HG02588 (cell line): ENCODE data around the gene ITPR2.
"Not testable (repeated sequence)": the region's sequence is repeated elsewhere in the genome, so short reads cannot be mapped to it uniquely, and the experiment has no call there.

ENCODE experiments used
- ATAC-seq: cut with Tn5 transposase; IDR thresholded peaks from one replicate; pipeline ENCODE4 v1.9.1; 2021; ENCODE audit warnings: mild to moderate bottlenecking, moderate library complexity; ENCODE audit not compliant: unreplicated experiment

The ITPR2 gene

DNA sequence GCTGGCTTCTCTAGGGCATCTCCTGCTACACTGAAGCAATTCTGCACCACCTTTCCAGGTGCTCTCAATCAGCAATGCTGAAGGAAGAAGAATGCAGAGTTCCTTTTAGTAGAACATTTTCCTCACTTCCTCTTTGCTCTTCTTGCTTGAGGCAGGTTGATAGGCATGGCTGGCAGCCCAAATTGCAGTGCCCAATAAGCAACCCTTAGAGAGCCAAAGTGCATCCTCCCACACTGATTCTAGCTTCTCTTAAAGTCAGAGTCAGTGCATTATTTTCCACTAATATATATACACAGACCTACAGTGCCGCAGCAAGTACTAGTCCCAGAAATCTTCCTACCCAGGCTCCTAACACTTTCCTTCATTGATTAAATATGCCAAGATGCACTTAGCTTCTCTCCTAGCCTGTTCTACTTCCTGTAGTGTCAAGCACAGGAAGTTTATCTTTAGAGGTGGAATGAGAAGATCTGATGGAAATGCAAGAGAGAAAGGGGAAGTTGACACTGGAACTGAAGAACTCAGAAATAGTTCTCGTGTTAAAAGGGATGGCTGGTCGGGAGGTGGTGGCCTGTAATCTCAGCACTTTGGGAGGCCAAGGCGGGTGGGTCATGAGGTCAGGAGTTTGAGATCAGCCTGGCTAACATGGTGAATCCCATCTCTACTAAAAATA lies 504.9 kb downstream of the ITPR2 start:
- peak; percentile 58 for ATAC-seq

DNA sequence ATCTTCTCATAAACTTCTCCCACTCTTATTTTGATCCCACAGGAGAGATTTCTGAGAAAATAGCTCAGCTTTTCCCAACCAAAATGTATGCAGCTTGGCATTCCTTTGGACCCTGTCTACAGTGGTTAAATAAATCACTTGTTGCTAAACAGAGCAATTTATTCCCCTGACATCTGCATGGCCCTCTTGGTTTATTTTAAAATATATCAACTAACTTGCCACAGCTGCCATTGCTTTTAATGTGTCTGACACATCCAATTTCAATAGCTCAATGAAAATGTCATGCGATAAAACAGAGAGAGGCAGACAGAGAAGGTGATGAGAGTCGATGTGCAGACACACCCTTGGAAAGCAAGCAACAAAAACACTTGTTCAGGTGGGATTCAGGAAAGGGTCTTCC lies 509.3 kb downstream of the ITPR2 start:
- ATAC-seq: no peak

DNA sequence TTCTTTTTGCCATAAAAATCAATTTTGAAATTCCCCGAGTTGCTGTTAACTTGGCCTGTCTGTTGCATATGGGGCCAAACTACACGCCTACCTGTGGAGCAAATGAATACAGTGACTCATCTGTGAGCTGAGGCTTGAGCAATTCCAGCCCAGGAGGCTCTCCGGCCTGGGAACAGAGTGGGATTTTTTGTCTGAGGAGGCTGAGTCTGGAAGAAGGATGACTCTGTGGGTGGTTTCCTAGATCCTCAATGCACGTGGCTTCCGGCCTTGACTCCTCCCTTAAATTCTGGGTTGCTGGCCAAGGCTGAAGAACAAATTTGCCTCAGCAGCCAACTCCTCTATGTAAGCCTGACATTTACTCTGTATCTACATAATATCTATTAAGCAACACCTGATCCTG lies 513.5 kb downstream of the ITPR2 start:
- ATAC-seq: no peak

DNA sequence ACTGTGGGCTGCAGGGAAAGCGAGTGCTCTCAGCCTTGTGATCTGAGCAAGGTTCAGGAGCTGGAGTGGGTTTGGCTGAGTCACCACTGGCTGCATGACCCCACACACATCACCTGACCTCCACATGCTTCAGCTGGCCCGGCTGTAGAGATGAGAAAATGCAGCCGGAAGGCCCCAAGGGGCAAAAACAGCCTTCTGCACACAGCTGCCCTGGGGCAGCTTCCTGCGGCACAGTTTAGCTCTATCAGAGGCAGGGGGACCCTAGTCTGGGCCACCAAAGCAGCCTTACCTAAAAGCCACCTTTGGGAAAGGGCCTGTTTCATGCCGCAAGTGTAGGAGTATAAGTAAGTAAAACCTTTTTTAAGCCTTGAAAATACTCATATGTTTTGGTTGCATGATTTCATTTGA lies 514.3 kb downstream of the ITPR2 start:
- ATAC-seq: peak; percentile 93

DNA sequence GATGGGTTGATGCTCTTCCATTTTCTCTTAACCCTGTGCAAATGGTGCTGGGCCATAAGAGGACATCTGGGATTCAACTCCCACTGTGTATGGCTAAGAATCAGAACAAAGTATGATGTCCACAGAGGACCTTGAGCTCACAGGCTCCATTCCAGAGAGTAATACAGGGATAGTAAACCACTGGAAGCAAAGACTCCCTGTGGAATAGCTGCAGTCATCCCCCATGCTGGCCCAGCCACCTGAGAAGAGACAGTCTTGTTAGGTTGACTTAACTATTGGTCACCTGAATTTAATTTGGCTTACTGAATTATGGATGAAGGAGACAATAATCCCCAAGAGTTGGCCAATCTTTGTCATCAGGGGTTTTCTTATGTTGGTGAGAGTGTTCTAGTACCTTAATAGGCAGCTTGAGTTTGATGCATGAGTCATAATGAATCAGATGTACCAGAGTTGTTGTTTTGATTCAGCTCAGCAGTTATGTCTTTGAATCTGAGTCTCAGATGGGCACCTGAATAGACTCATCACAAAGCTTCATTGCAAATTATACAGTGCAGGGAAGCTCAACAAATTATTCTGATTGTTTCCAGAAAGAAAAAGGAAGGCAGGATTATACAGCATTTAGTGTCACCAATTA lies 514.9 kb downstream of the ITPR2 start:
- peak; percentile 48 for ATAC-seq

DNA sequence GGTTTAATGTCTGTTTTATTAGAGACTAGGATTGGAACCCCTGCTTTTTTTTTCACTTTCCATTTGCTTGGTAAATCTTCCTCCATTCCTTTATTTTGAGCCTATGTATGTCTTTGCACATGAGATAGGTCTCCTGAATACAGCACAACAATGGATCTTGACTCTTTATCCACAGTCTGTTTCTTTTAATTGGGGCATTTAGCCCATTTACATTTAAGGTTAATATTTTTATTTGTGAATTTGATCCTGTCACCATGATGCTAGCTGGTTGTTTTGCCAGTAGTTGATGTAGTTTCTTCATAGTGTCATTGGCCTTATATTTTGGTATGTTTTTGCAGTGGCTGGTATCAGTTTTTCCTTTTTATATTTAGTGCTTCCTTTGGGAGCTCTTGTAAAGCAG lies 518.9 kb downstream of the ITPR2 start:
- not testable (repeated sequence) for ATAC-seq

DNA sequence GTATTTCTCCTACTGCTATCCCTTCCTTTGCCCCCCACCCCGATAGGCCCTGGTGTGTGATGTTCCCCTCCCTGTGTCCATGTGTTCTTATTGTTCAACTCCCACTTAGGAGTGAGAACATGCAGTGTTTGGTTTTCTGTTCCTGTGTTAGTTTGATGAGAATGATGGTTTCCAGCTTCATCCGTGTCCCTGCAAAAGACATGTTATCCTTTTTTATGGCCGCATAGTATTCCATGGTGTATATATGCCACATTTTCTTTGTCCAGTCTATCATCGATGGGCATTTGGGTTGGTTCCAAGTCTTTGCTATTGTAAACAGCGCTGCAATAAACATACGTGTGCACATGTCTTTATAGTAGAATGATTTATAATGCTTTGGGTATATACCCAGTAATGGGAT lies 522.5 kb downstream of the ITPR2 start:
- not testable (repeated sequence) for ATAC-seq

DNA sequence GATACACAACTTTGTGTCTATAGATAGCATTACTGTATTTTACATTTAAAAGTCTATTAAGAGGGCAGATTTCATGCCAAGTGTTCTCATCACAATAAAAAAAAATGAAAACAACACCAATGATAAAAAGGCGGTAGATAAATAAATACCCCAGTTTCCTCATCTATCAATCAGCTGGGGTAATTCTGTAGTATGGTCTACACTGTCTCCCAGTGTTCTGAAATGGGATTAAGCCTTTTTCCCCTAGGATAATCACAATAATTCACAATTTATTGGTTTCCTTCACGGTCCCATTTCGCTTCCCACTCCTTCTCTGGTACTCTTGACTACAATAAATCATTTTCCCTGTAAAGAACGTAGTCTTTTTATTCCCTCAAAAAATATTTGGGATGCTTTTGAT lies 523.4 kb downstream of the ITPR2 start:
- no peak for ATAC-seq

DNA sequence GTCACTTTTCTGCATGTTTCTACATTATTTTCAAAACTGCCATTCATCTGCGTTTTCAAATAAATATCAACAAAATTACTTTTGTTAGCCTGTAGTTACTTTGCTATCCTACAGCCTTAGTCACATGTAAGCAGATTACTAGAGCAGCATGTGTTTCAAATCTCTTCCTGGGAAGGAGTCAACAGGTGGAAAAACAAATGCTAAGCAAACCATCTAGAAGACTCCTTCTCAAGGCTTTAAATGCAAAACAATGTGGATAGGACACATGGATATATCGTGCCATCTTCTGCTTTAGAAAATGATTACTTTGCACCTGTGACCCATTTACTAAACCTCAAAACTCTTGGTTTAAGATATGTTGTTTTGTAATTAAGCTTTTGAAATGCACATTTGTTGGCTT lies 528.7 kb downstream of the ITPR2 start:
- no peak for ATAC-seq

DNA sequence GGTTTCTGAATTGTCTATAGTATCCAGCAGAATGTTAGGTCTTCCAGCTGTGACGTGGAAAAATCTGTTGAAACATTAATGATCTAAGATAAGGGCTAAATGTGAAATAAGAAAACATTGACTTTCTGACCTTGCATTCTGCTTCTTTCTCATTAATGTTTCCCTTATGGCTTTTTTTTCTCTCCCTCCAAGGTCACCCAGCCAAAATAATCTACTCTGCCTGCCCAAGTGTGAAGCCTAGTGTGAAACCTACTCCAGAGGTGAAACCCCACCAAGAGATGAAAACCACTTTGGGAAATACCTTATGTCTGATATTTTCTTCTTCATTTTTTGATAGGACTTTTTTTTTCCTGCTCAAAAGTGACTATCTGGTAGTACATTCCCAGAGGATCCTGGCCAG lies 529.6 kb downstream of the ITPR2 start:
- ATAC-seq: no peak

DNA sequence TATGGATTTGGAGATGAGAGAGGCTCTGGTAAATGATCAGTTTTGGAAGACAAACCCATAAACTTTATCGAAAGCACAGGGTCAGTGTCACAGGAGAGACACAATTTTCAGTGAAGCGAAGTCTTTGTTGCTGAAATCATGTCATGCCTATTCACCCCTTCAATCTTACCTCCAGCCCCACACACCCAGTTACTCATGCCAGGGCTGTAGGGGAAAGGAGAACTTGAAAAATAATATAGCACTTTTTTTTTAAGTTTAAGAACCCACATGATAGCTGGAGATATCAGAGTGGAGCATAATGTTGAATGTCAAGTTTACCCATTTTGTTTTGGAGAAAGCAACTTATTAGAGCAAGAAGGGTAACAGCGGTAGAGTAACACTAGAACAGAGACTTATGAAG lies 530.2 kb downstream of the ITPR2 start:
- ATAC-seq: no peak

DNA sequence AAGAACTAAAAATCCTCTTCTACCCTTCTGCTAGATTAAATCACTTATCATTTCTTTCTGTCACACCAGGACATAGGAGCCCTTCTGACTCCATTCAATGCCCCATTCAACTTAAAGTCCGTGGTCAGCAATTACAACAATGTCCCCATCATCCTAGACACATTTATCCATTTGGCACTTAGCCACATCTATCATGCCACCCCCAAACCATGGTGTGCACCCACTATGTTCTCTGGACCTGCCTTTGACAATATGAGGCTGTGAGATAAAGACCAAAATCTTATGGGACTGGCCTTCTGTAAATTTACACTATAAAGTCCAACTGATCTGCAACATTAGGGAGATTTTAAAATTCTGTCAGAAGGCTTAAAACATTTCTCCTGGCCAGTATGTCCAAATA lies 533.2 kb downstream of the ITPR2 start:
- ATAC-seq: no peak

DNA sequence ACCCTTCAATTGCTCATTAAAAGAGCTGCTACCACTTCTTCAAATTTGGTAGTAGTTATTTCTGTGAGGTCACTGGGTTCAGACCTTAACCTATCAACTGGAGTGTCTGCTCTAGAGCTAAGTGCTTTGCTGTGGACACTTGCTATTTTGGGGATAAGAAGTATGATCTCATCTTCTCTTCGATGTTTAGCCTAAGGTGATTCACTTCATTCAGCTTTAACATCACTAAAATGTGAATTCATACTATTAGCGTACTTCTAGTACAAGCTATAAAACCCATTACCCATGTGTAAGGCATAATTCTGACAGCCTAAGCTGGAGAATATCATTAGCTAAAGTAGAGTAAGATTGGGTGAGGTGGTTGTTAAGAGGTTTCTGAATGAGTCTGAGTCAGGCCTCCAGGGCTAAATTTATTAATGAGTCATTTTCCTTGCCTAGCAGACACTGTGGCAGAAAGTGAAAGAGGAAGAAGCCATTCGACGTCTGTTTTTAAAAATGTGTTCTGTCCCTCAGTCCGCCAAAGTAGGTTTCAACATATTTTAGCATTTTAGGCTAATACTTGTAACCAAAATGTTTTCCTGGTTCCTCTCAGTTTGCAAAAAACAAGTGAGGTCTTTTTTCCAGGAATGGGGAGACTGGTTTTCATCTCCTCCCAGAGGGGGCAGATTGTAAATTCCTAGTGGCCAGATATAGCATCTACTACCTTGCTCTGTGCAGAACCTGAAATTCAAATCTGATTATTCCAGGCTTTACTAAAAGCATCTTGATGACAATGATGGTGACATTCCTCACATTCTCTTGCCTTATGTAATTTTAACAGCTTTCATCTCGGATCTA lies 534.0 kb downstream of the ITPR2 start:
- peak; percentile 97 for ATAC-seq

DNA sequence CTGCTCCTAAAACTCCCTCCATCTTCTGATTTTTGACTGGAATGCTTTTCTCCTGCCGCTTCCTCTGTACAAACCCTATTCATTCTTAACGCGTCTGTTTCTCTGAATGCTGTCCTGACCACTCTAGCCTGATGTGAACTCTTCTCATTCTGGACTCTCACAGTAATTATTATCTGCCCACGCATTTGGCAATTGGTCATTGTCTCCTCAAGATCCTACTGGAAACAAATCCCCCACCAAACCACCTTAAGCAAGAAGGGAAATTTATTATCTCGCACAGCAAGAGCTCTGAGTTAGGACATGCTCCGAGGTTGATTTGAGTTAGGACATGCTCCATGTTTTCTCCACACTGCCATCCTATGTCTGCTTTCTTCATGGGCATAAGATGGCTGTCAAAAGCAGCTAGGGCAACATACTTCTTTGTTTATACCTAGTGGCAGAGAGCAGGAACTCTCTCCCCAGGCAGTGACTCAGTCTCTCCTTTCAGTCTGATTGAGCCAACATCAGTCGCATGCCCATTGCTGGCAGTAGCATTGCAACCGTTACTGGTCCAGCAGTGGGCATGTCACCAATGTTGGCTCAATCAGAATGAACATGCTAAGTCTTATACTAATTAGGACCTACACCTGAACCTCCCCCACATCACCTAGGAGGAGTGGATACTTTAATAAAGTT lies 535.5 kb downstream of the ITPR2 start:
- ATAC-seq: no peak

DNA sequence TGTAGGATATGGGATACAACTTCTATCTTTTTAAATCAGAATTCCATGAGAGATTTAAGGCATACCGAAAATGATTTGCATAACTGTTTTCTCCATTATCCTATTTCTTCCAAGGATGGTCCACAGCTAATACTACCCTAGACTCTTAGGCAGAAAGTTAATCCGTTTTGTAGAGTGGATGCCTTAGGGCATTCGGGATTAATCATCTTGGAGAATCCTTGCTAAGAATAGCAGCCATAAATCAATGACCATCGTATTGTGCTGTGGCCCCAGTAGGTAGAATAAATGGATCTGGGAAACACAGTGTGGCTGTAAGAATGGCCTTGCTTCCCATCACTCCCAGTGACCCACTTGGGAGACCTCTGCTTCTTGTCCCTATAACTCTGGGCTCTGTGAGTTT lies 538.0 kb downstream of the ITPR2 start:
- no peak for ATAC-seq

DNA sequence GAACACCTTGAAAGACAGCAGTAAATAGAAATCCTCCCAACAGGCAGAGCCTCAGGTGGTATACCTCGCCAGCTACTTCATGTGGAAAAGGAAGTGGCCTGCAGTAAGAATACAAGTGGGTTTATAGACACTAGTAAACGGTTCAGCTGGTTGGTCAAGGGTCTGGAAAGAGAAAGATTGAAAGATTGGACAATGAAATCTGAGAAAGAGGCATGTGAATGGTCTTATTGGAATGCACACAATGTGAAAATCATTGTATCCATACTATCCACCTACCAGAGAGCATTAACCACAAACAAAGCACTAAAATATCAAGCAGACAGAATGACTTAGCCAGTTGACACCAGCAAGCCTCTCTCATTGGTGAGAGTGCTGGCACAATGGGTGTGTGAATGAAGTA lies 539.4 kb downstream of the ITPR2 start:
- ATAC-seq: no peak

DNA sequence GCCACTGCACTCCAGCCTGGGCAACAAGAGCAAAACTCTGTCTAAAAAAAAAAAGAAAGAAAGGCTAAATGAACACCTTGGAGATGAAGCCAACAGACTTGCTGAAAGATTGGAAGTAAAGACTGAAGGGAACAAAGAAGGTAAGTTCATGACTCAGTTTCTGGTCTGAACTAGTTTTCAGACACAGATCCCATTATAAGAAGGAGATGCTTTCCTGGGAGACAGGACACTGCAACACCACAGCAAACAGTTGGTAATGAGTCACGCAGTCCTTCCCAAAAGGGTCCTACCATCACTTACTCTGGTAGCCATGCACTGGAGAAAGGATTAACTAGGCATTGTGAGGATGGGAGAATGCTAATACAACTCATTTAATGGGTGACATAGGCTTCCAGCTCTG lies 540.4 kb downstream of the ITPR2 start:
- ATAC-seq: no peak

DNA sequence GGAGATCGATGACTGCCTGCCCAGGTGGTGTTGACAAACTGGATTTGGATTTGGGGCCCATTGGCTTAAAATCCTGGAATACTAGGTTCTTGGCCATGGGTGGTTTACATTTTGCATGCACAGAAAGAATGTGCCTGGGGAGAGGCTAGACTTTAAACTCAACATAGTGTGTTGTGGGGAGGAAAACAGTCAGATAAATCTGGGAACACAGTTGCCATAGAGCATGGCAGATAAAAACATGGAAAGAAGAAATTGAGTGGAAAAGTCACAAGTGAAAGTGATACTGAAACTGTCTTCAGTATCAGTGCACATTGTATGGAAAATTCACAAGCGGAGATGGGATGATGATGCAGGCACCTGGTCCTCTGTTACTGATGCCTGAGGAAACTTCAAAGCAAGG lies 542.4 kb downstream of the ITPR2 start:
- ATAC-seq: no peak

DNA sequence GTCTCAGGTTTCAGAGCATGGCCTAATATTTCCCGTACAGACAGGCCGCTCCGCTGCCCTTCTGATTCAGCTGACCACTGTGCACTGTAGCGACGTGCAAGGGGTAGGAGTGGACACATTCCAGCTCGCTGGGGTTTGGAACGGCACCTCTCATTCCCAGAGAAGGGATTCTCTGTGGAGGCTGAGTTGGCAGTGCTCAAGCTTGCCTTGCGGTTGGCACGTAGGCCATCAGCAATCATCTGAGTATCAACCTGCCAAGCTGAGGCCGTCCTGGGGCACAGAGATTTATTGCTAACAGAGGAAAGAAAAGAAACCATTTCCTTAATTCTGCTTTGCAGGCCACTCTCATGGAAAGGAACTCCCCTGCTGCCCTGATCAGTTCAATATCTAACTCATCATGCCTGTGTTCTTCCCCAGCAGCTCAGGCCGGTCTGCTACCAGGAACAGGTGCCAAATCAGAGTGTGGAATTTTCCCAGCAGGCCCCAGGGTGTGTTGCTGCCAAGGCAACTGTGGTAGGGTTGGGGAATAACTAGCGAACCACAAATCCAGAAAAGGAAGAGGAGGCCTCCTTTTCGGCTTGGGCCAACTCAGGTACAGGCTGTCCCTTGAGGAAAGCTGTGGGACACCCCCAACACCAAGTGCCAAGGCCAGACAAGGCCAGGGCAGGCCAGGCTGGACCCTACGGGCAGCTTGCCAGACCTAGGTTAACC lies 545.2 kb downstream of the ITPR2 start:
- no peak for ATAC-seq
